HG02759 (cell line): ENCODE results near the gene SLC30A4.
A peak's percentile ranks its signal among the peaks of the same experiment; 100 is the strongest.
"Not testable (repeated sequence)": the region's sequence is repeated elsewhere in the genome, so short reads cannot be mapped to it uniquely, and the experiment has no call there.

Experiments used
- ATAC-seq: cut with Tn5 transposase; IDR thresholded peaks from one replicate; pipeline ENCODE4 v1.9.1; 2021; ENCODE audit warnings: mild to moderate bottlenecking, moderate library complexity; ENCODE audit not compliant: unreplicated experiment

SLC30A4 gene

GRCh38 chr15:45510758-45511280, 11.7 kb downstream of the SLC30A4 start:
- no peak for ATAC-seq

GRCh38 chr15:45507143-45507542, 15.4 kb downstream of the SLC30A4 start:
- not testable (repeated sequence) for ATAC-seq

- ATAC-seq, result no peak
These were observed 23.1 kb downstream of the SLC30A4 start for GRCh38 chr15:45499426-45499825.

GRCh38 chr15:45498701-45499100, 23.9 kb downstream of the SLC30A4 start:
- ATAC-seq, result no peak

GRCh38 chr15:45497261-45497660, 25.3 kb downstream of the SLC30A4 start:
- no peak for ATAC-seq

- ATAC-seq, result no peak
These were observed 25.9 kb downstream of the SLC30A4 start for GRCh38 chr15:45496658-45497057.

GRCh38 chr15:45495588-45495987, 27.0 kb downstream of the SLC30A4 start:
- ATAC-seq, result no peak

GRCh38 chr15:45489690-45490238, 32.8 kb downstream of the SLC30A4 start:
- no peak for ATAC-seq

- ATAC-seq, result no peak
These were observed 36.2 kb downstream of the SLC30A4 start for GRCh38 chr15:45486317-45486716.

GRCh38 chr15:45481135-45481534, 41.4 kb downstream of the SLC30A4 start:
- no peak for ATAC-seq

- ATAC-seq, result no peak
These were observed 46.1 kb downstream of the SLC30A4 start for GRCh38 chr15:45476410-45476809.

- ATAC-seq, result no peak
These were observed 47.8 kb downstream of the SLC30A4 start for GRCh38 chr15:45474799-45475198.

GRCh38 chr15:45473068-45473467, 49.5 kb downstream of the SLC30A4 start:
- no peak for ATAC-seq

- ATAC-seq, result no peak
These were observed 51.4 kb downstream of the SLC30A4 start for GRCh38 chr15:45471151-45471550.

GRCh38 chr15:45469441-45469840, 53.1 kb downstream of the SLC30A4 start:
- ATAC-seq, result no peak

GRCh38 chr15:45469027-45469426, 53.5 kb downstream of the SLC30A4 start:
- no peak for ATAC-seq

GRCh38 chr15:45468294-45468693, 54.3 kb downstream of the SLC30A4 start:
- ATAC-seq, result no peak

- no peak for ATAC-seq
These were observed 63.7 kb downstream of the SLC30A4 start for GRCh38 chr15:45458746-45459403.

- ATAC-seq, result peak; percentile 55
These were observed 64.7 kb downstream of the SLC30A4 start for GRCh38 chr15:45457641-45458539.

- ATAC-seq, result no peak
These were observed 65.3 kb downstream of the SLC30A4 start for GRCh38 chr15:45457220-45457619.

- ATAC-seq, result no peak
These were observed 66.1 kb downstream of the SLC30A4 start for GRCh38 chr15:45456212-45457106.
